OCI-LY1 (cell line): ENCODE measurements around the gene GJB6.

Source experiments
- H2AFZ ChIP-seq: fragments of 200-600 bp; sonication (generic), shearing (Covaris generic); 2 replicates; pipeline ENCODE4 v1.6.0; 2014; ENCODE audit warnings: antibody characterized with exemption, mild to moderate bottlenecking, low read length
- H3F3A ChIP-seq: fragments of 200-600 bp; sonication (generic), shearing (Covaris generic); 2 replicates; pipeline ENCODE4 v1.6.0; 2014; ENCODE audit warnings: mild to moderate bottlenecking, antibody characterized with exemption, low read length, moderate library complexity; ENCODE audit not compliant: insufficient read depth
- H3K27ac ChIP-seq: fragments of 200-600 bp; sonication (generic); 2 replicates; pipeline ENCODE4 v1.5.1; 2014; ENCODE audit warnings: low read length, mixed run types, mild to moderate bottlenecking, low read depth; ENCODE audit not compliant: poor library complexity, severe bottlenecking
- H3K27me3 ChIP-seq: fragments of 200-600 bp; sonication (generic); 2 replicates; pipeline ENCODE4 v1.6.0; 2014; ENCODE audit warnings: antibody characterized with exemption, mild to moderate bottlenecking, low read length, moderate library complexity; ENCODE audit not compliant: insufficient read depth
- H3K36me3 ChIP-seq: fragments of 200-600 bp; sonication (generic); 2 replicates; pipeline ENCODE4 v1.6.1; 2014; ENCODE audit warnings: mild to moderate bottlenecking, antibody characterized with exemption, low read length, moderate library complexity, mixed read lengths; ENCODE audit not compliant: insufficient read depth
- H3K4me1 ChIP-seq: fragments of 200-600 bp; sonication (generic); 2 replicates; pipeline ENCODE4 v1.5.1; 2014; ENCODE audit warnings: mild to moderate bottlenecking, low read length, moderate library complexity; ENCODE audit not compliant: insufficient read depth, severe bottlenecking
- H3K4me2 ChIP-seq: fragments of 200-600 bp; sonication (generic), shearing (Covaris generic); 2 replicates; pipeline ENCODE4 v1.6.1; 2014; ENCODE audit warnings: low read length
- H3K4me3 ChIP-seq: fragments of 200-600 bp; sonication (generic); 2 replicates; pipeline ENCODE4 v1.5.1; 2014; ENCODE audit warnings: low read length, low read depth, mild to moderate bottlenecking, mixed read lengths; ENCODE audit not compliant: poor library complexity, severe bottlenecking
- H3K79me2 ChIP-seq: fragments of 200-600 bp; shearing (Covaris generic); 2 replicates; pipeline ENCODE4 v1.6.1; 2016; ENCODE audit warnings: mixed run types, low read length, mixed read lengths; ENCODE audit not compliant: insufficient read depth
- H3K9ac ChIP-seq: fragments of 200-600 bp; sonication (generic), shearing (Covaris generic); 2 replicates; pipeline ENCODE4 v1.6.1; 2014; ENCODE audit warnings: mild to moderate bottlenecking, low read length, mixed read lengths
- H3K9me2 ChIP-seq: fragments of 200-600 bp; sonication (generic), shearing (Covaris generic); 2 replicates; pipeline ENCODE4 v1.6.1; 2014; ENCODE audit warnings: low read depth, mild to moderate bottlenecking, low read length, mixed read lengths
- H3K9me3 ChIP-seq: fragments of 200-600 bp; shearing (Covaris generic); 2 replicates; pipeline ENCODE4 v1.6.1; 2014; ENCODE audit warnings: low read length, mixed read lengths
- H4K20me1 ChIP-seq: fragments of 200-600 bp; sonication (generic), shearing (Covaris generic); 2 replicates; pipeline ENCODE4 v1.6.0; 2016; ENCODE audit warnings: mild to moderate bottlenecking, low read length; ENCODE audit not compliant: insufficient read depth
- EZH2 ChIP-seq: fragments of 200-600 bp; sonication (generic), shearing (Covaris generic); IDR thresholded peaks from 2 replicates; pipeline ENCODE4 v1.8.0; 2017; ENCODE audit warnings: borderline replicate concordance, mixed run types, mild to moderate bottlenecking, antibody characterized with exemption, low read length, moderate library complexity, mixed read lengths
- TF ChIP-seq, protein P1 (sequence below): fragments of 200-600 bp; sonication (generic), shearing (Covaris generic); IDR thresholded peaks from 2 replicates; pipeline ENCODE4 v1.5.1; 2017; ENCODE audit warnings: mild to moderate bottlenecking, antibody characterized with exemption, low read length, moderate library complexity, mixed read lengths

Gene GJB6

DNA sequence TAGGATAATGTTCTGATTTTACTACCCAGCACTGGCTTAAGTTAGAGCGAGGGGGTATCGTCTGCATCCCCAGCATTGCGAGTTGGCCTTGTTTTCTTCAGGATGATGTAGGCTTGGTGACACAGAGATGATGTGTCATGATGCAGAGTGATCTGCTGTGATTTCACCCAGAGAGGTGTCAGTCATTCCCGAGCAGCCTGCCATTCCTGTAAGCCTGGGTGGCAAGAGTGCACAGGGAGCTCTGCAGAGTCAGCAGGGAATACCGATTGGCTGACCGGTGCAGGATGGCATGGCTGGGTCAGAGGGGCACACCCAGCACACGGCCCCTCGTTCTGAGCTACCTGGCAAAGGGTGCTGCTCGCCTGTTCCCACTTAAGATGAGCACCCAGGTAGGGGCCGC, 15.8 kb upstream of the GJB6 start:
- Histone ChIP-seq H4K20me1 (no peaks in the 10 kb centered on the region), H3K4me3 (no peak overlapping the region), H3K36me3 (no peaks in the 10 kb centered on the region), H3K4me1 (no peaks in the 10 kb centered on the region), H3K4me2 (no peak overlapping the region), H2AFZ (no peak overlapping the region), H3K27ac (no peak overlapping the region), H3F3A (no peaks in the 10 kb centered on the region), H3K79me2 (no peaks in the 10 kb centered on the region), H3K9ac (no peak overlapping the region), H3K27me3 (no peaks in the 10 kb centered on the region), H3K9me2 (no peaks in the 10 kb centered on the region), H3K9me3 (no peaks in the 10 kb centered on the region)
- TF ChIP-seq, protein P1, sequence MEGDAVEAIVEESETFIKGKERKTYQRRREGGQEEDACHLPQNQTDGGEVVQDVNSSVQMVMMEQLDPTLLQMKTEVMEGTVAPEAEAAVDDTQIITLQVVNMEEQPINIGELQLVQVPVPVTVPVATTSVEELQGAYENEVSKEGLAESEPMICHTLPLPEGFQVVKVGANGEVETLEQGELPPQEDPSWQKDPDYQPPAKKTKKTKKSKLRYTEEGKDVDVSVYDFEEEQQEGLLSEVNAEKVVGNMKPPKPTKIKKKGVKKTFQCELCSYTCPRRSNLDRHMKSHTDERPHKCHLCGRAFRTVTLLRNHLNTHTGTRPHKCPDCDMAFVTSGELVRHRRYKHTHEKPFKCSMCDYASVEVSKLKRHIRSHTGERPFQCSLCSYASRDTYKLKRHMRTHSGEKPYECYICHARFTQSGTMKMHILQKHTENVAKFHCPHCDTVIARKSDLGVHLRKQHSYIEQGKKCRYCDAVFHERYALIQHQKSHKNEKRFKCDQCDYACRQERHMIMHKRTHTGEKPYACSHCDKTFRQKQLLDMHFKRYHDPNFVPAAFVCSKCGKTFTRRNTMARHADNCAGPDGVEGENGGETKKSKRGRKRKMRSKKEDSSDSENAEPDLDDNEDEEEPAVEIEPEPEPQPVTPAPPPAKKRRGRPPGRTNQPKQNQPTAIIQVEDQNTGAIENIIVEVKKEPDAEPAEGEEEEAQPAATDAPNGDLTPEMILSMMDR = no peak
- no peak for TF ChIP-seq EZH2

DNA sequence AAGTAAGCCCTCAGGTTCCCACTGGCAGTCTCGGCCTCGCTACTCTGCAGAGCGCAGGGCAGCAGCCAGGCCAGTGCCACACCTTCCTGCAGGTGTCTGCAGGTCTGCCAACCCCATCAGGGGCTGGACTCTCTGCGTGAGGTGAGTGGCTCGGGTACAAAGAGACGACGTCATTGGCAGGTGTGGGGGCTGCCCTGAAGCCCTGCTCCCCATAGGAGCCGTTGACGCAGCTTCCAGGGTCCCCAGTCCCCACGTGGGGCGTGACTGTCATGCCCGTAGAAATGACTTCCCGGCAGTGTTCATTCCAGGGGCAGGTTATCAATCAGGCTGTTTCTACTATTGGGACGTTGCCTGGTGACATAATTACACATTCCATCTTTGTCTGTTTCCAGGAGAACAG, 15.3 kb upstream of the GJB6 start:
- H3K36me3 ChIP-seq = no peaks in the 10 kb centered on the region
- H3K27ac ChIP-seq = no peak overlapping the region
- no peak overlapping the region for H2AFZ ChIP-seq
- TF ChIP-seq EZH2 = no peak
- no peaks in the 10 kb centered on the region for H3K4me1 ChIP-seq
- H3K9ac ChIP-seq = no peak overlapping the region
- H3K9me2 ChIP-seq = no peaks in the 10 kb centered on the region
- H3F3A ChIP-seq = no peaks in the 10 kb centered on the region
- H3K4me3 ChIP-seq = no peak overlapping the region
- no peaks in the 10 kb centered on the region for H4K20me1 ChIP-seq
- no peaks in the 10 kb centered on the region for H3K27me3 ChIP-seq
- H3K9me3 ChIP-seq = no peaks in the 10 kb centered on the region
- no peaks in the 10 kb centered on the region for H3K79me2 ChIP-seq
- H3K4me2 ChIP-seq = no peak overlapping the region

DNA sequence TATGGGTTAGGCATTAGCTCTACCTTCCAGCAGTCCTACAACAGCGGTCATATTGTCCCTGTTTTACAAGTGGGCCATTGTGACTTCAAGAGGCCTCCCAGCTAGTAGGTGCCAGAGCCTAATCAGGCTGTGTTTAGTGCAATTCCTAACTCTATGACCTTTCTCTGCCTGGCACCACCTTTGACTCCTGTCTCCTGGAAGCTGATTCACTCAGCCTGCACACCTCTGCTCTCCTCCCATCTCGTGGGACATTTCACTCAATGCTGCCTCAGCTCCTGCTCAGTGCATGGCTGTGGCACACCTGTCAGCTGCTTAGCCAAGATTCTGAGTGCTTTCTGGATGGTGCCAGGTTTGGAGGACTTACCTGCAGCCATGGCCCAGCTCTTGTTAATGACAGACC, 9.5 kb upstream of the GJB6 start:
- no peaks in the 10 kb centered on the region for H3K79me2 ChIP-seq

DNA sequence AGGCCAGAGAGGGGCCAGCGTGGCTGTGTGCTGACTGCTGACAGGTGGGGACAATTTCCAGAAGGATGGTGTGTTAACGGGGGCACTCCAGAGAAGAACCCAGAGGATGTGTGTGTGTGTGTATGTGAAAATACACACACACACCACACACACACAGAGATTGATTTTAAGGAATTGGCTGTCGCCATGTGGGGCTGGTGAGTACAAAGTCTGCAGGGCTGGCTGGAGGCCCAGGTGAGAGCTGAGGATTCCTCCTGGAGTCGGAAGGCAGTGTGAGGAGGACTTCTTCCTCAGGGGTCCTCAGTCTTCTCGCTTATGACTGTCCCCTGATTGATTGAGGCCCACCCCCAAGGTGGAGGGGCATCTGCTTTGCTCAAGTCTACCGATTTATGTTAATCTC, 7.6 kb upstream of the GJB6 start:
- no peak overlapping the region for H3K4me3 ChIP-seq
- no peak overlapping the region for H2AFZ ChIP-seq
- no peak overlapping the region for H3K9ac ChIP-seq
- H3K4me1 ChIP-seq = no peaks in the 10 kb centered on the region
- no peaks in the 10 kb centered on the region for H3K36me3 ChIP-seq
- H3F3A ChIP-seq = no peaks in the 10 kb centered on the region
- no peaks in the 10 kb centered on the region for H3K9me3 ChIP-seq
- H3K27ac ChIP-seq = no peak overlapping the region
- no peaks in the 10 kb centered on the region for H4K20me1 ChIP-seq
- no peaks in the 10 kb centered on the region for H3K27me3 ChIP-seq
- H3K9me2 ChIP-seq = no peaks in the 10 kb centered on the region
- no peaks in the 10 kb centered on the region for H3K79me2 ChIP-seq
- no peak overlapping the region for H3K4me2 ChIP-seq
- TF ChIP-seq, protein P1 = no peak
- no peak for TF ChIP-seq EZH2

More for the DNA sequence above, 9.5 kb upstream of the GJB6 start:
- Histone ChIP-seq H3K9ac (no peak overlapping the region), H3K4me3 (no peak overlapping the region), H3F3A (no peaks in the 10 kb centered on the region), H3K4me2 (no peak overlapping the region), H4K20me1 (no peaks in the 10 kb centered on the region), H3K4me1 (no peaks in the 10 kb centered on the region), H3K27ac (no peak overlapping the region), H3K9me3 (no peaks in the 10 kb centered on the region), H2AFZ (no peak overlapping the region), H3K27me3 (no peaks in the 10 kb centered on the region), H3K36me3 (no peaks in the 10 kb centered on the region), H3K9me2 (no peaks in the 10 kb centered on the region)
- TF ChIP-seq, protein P1 = no peak
- no peak for TF ChIP-seq EZH2
